Endothelial cell of umbilical vein (primary cell): ENCODE results near the gene PLXNA1. TPM values are rescaled to one million over a fixed set of nuclear protein-coding genes. Genes with fewer than 3 reads are reported as not detected.

Experiments used
- BruUV-seq: library from RNA; stranded (reverse); fragments of 400-500 nt; replicated peaks from 2 replicates; lab custom pipeline; 2021; lab: Mats Ljungman, UMichigan
- CTCF ChIA-PET: fragments of 300-600, 350-600 bp; sonication (Branson Sonifier 250); formaldehyde crosslinking; loops from one replicate; lab custom pipeline; 2021; ENCODE audit warnings: antibody characterized with exemption, inconsistent platforms; lab: Charles Lee
- POLR2A ChIA-PET: fragments of 300-600, 350-600 bp; sonication (Branson Sonifier 250); formaldehyde crosslinking; loops from one replicate; lab custom pipeline; 2021; ENCODE audit warnings: antibody characterized with exemption, inconsistent platforms; lab: Charles Lee
- DNase-seq: peaks from one replicate; pipeline ENCODE4 v3.0.0-alpha.2; 2011; ENCODE audit warnings: low read depth, low spot score
- FAIRE-seq: peaks from 2 replicates; lab custom pipeline; 2011; peaks lifted over from hg19 to GRCh38; lab: Jason Lieb, UNC
- H2AFZ ChIP-seq: 2 replicates; pipeline ENCODE4 v1.6.0; 2012; ENCODE audit warnings: low read depth, low read length, control low read depth, inconsistent platforms
- H3K27ac ChIP-seq: 2 replicates; pipeline ENCODE4 v1.5.1; 2011; ENCODE audit warnings: low read depth, mild to moderate bottlenecking, control low read depth, low read length, moderate library complexity; ENCODE audit not compliant: insufficient read depth
- H3K27me3 ChIP-seq, 2 experiments: 2 replicates each; pipeline versions ENCODE4 v1.6.0 to v1.6.1; 2011; ENCODE audit warnings: low read length in 2 of 2, mixed read lengths in 1 of 2; ENCODE audit not compliant: control insufficient read depth in 2 of 2, insufficient read depth in 2 of 2
- H3K36me3 ChIP-seq, 2 experiments: 2 replicates in 1 of 2; 3 replicates in 1 of 2; pipeline ENCODE4 v1.5.1; 2011; ENCODE audit warnings: low read length in 2 of 2, mild to moderate bottlenecking in 1 of 2, moderate library complexity in 1 of 2; ENCODE audit not compliant: control insufficient read depth in 2 of 2, insufficient read depth in 2 of 2; ENCODE audit errors: extremely low read depth in 1 of 2
- H3K4me1 ChIP-seq: 3 replicates; pipeline ENCODE4 v1.5.1; 2011; ENCODE audit warnings: mild to moderate bottlenecking, low read length; ENCODE audit not compliant: control insufficient read depth, insufficient read depth; ENCODE audit errors: extremely low read depth
- H3K4me2 ChIP-seq: 2 replicates; pipeline ENCODE4 v1.6.1; 2011; ENCODE audit warnings: low read length, control low read depth, mixed read lengths; ENCODE audit not compliant: insufficient read depth
- H3K4me3 ChIP-seq, 3 experiments: fragments of 200-600 bp in 1 of 3; sonication (generic), shearing (Covaris generic) in 1 of 3; replicated peaks in 1 of 3; 2 replicates each; pipeline ENCODE4 v1.5.1; 2011 to 2016; ENCODE audit warnings: control low read depth in 3 of 3, low read length in 3 of 3, mild to moderate bottlenecking in 2 of 3, inconsistent platforms in 1 of 3, low read depth in 1 of 3, moderate library complexity in 1 of 3; ENCODE audit not compliant: insufficient read depth in 1 of 3
- H3K79me2 ChIP-seq: 2 replicates; pipeline ENCODE4 v1.6.0; 2012; ENCODE audit warnings: low read length, inconsistent platforms; ENCODE audit not compliant: control insufficient read depth, insufficient read depth
- H3K9ac ChIP-seq: replicated peaks from 2 replicates; pipeline ENCODE3; 2011; ENCODE audit warnings: low read length, control low read depth; ENCODE audit not compliant: insufficient read depth; ENCODE audit errors: extremely low read depth
- H3K9me1 ChIP-seq: replicated peaks from 3 replicates; pipeline ENCODE4 v1.6.0; 2011; ENCODE audit warnings: mild to moderate bottlenecking, low read length; ENCODE audit not compliant: control insufficient read depth, insufficient read depth; ENCODE audit errors: extremely low read depth
- H3K9me3 ChIP-seq: replicated peaks from 2 replicates; pipeline ENCODE4 v1.5.1; 2012; ENCODE audit warnings: low read length, inconsistent platforms; ENCODE audit not compliant: control insufficient read depth, insufficient read depth
- H4K20me1 ChIP-seq: replicated peaks from 2 replicates; pipeline ENCODE3; 2011; ENCODE audit warnings: mild to moderate bottlenecking, low read length; ENCODE audit not compliant: control insufficient read depth, insufficient read depth; ENCODE audit errors: extremely low read depth
- CTCF ChIP-seq, 2 donors: IDR thresholded peaks; 1 replicate in 1 of 2; 2 replicates in 1 of 2; pipeline ENCODE4 v1.5.1; 2011; ENCODE audit warnings: low read length in 2 of 2, mild to moderate bottlenecking in 2 of 2, moderate library complexity in 2 of 2, control low read depth in 1 of 2, inconsistent platforms in 1 of 2, low read depth in 1 of 2; ENCODE audit not compliant: insufficient read depth in 1 of 2; ENCODE audit errors: extremely low read depth in 1 of 2
- EZH2 ChIP-seq: IDR thresholded peaks from 2 replicates; pipeline ENCODE4 v1.6.1; 2012; ENCODE audit warnings: borderline replicate concordance, low read depth, mild to moderate bottlenecking, moderate library complexity, low read length, inconsistent platforms; ENCODE audit not compliant: severe bottlenecking
- FOS ChIP-seq: IDR thresholded peaks from 2 replicates; pipeline ENCODE4 v1.6.1; 2011; ENCODE audit warnings: mild to moderate bottlenecking, low read length, moderate library complexity, borderline replicate concordance; ENCODE audit not compliant: insufficient read depth
- GATA2 ChIP-seq: IDR thresholded peaks from 2 replicates; pipeline ENCODE4 v1.7.0; 2011; ENCODE audit warnings: low read depth, mild to moderate bottlenecking, moderate library complexity, mixed read lengths, low read length; ENCODE audit not compliant: insufficient read length, insufficient read depth
- JUN ChIP-seq: IDR thresholded peaks from 2 replicates; pipeline ENCODE4 v1.6.1; 2011; ENCODE audit warnings: borderline replicate concordance, low read depth; ENCODE audit not compliant: insufficient read length, insufficient read depth
- MAX ChIP-seq: IDR thresholded peaks from 2 replicates; pipeline ENCODE4 v1.6.1; 2011; ENCODE audit not compliant: insufficient read depth, insufficient read length
- POLR2AphosphoS5 ChIP-seq: IDR thresholded peaks from 2 replicates; pipeline ENCODE4 v1.6.1; 2012; ENCODE audit warnings: low read depth, mild to moderate bottlenecking, control low read depth, low read length, moderate library complexity; ENCODE audit not compliant: insufficient read depth
- dilution Hi-C: fragments of 300-500 bp; cut with MboI; formaldehyde crosslinking; loops from one replicate; pipeline ENCODE4 v1.15.0; 2019; ENCODE audit warnings: low sequenced_read_pairs; ENCODE audit not compliant: extremely low pct_ligation_motif_present
- intact Hi-C: fragments of 100-400 bp; cut with micrococcal nuclease; formaldehyde crosslinking; loops from one replicate; pipeline ENCODE4 v1.10.0; 2022
- polyA plus RNA-seq, 4 experiments: library from polyadenylated mRNA; depleted of rRNA in 3 of 4; stranded (reverse) in 3 of 4; unstranded in 1 of 4; fragments of >200 nt; gene quantifications; 2 replicates each; pipeline versions ENCODE4 v1.2.1 to v1.2.3, GENCODE V29; 2011 to 2012; ENCODE audit warnings: missing spikeins in 1 of 4
- total RNA-seq: library from RNA; stranded (reverse); gene quantifications from 2 replicates; pipeline ENCODE4 v1.2.3, GENCODE V29; 2021

PLXNA1 gene
- total and polyA plus RNA-seq, 2 donors (not counting 3 experiments of a cell fraction or from before 2014, with no cell fraction given), result 14.1 to 18.4 TPM

DNA sequence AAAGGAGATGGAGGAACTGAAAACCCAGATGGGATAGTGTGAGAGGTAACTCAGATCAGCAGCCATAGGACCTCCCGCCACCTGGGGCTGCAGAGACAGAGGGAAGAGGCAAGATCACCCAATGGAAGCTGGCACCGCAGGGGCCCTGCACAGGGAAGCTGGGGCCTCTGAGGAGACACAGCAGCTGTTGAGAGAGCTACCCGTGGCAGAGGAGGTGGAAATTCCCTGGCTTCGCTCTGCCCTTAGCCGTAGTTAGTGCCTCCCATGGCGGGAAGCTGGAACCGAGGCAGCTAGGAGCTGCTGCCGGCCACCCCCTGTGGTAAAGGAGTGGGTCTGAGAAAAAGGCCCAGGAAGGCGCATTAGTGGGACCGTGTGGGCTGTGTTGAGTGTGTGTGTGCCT, 18.0 kb upstream of the PLXNA1 start:
- TF ChIP-seq JUN (no peak), MAX (no peak), EZH2 (no peak), CTCF (IDR thresholded peaks at IDR 0.05; ENCODE audit: extremely low read depth in 1 of 2, insufficient read depth in 1 of 2, low read depth in 1 of 2, low read length in 2 of 2) (no peak), GATA2 (no peak), FOS (no peak), POLR2AphosphoS5 (no peak)
- H3K4me1 ChIP-seq, result peaks cover 4% of the 10 kb centered on the region
- H3K36me3 ChIP-seq, result no peaks in the 10 kb centered on the region
- CTCF ChIA-PET, result no interaction called here
- peaks cover 2 to 13% of the 10 kb centered on the region in 2 experiments for H3K27me3 ChIP-seq
- FAIRE-seq (no peak), DNase-seq (no peak)
- no peaks in the 10 kb centered on the region for H3K9me1 ChIP-seq
- no peak overlapping the region for H3K9ac ChIP-seq
- POLR2A ChIA-PET, result no interaction called here
- dilution Hi-C loops, result no loop called here
- BruUV-seq, result no TSS peak
- H4K20me1 ChIP-seq, result no peaks in the 10 kb centered on the region
- no peak overlapping the region for H2AFZ ChIP-seq
- no peak overlapping the region for H3K4me2 ChIP-seq
- H3K4me3 ChIP-seq, result no peak overlapping the region
- H3K9me3 ChIP-seq, result no peaks in the 10 kb centered on the region
- no peaks in the 10 kb centered on the region for H3K79me2 ChIP-seq
- no peak overlapping the region for H3K27ac ChIP-seq
- intact Hi-C loops, result no loop called here
